Mucosa of descending colon (tissue), 3 donors: Measurements from ENCODE around the gene MBNL2. TPM values are rescaled to one million over a fixed set of nuclear protein-coding genes. Genes with fewer than 3 reads are reported as not detected.

ENCODE experiments used
- ATAC-seq: fragments of 200-7000 bp; cut with Tn5 transposase; one replicate; pipeline ENCODE4 v1.9.1; 2020; ENCODE audit warnings: mild to moderate bottlenecking, moderate library complexity
- DNase-seq, 3 donors: peaks; one replicate each; pipeline ENCODE4 v3.0.0-alpha.2; 2020
- H3K36me3 ChIP-seq: fragments of 200-600 bp; one replicate; pipeline ENCODE4 v1.8.0; 2021; ENCODE audit warnings: low read depth, mild to moderate bottlenecking
- H3K4me1 ChIP-seq: fragments of 200-600 bp; one replicate; pipeline ENCODE4 v1.8.0; 2021; ENCODE audit warnings: low read depth, mild to moderate bottlenecking
- H3K4me3 ChIP-seq: fragments of 200-600 bp; one replicate; pipeline ENCODE4 v1.8.0; 2021; ENCODE audit warnings: mild to moderate bottlenecking
- H3K9me3 ChIP-seq: fragments of 200-600 bp; one replicate; pipeline ENCODE4 v1.8.0; 2021; ENCODE audit warnings: mild to moderate bottlenecking
- intact Hi-C, 2 donors: fragments of 100-400 bp; cut with DNase I in 1 of 2; cut with micrococcal nuclease in 1 of 2; formaldehyde crosslinking; loops; one replicate each; pipeline versions ENCODE4 v1.11.0 to v1.11.1; 2022; cut with DNase I, micrococcal nuclease
- total RNA-seq, 3 donors: library from RNA; stranded (reverse); fragmentation: NEBNext Ultra II Directional in 2 of 3; extraction: Animal tissue kit (Norgen Biotek cat#: 25700) in 2 of 3; gene quantifications; one replicate each; pipeline versions ENCODE4 v1.2.1 to v1.2.4, GENCODE V29; 2021 to 2023
- TF ChIP-seq, protein P1 (sequence below): fragments of 200-600 bp; IDR thresholded peaks from one replicate; pipeline ENCODE4 v1.8.0; 2022; ENCODE audit warnings: antibody characterized with exemption, mild to moderate bottlenecking
- donor health status: DM: no; HTN: no; CAD: no; lungs with moderate emphysema.
- donor health status: DM: no; HTN: no; CAD: no.
- donor health status: DM: no; HTN: yes; CAD: no.

The MBNL2 gene
- total RNA-seq, 3 donors from 2014 or later = 41.0 to 75.1 (median 47.2) TPM

DNA sequence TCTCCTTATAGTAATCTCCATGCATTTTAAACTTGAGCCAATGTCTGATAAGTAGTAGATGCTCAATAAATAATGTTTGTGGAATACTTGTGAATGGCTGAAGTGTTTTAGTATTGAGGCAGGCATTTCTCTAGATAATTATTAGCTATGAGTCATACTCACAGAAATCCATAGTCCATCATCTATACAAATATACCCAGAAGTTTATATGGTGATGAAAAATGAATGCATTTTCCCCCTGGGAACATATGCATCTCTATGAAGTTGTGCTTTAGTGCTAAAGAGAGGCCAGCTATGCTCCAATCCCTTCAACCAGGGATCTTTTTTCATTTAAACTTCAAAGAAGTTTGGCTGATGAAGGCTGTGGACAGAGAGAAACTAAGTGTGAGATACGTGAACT is 17.2 kb downstream of the MBNL2 start:
- DNase-seq = no peak
- Histone ChIP-seq H3K4me1 (peaks cover 66% of the 10 kb centered on the region), H3K36me3 (no peaks in the 10 kb centered on the region), H3K9me3 (no peaks in the 10 kb centered on the region), H3K4me3 (no peak overlapping the region)
- intact Hi-C loops = no loop called here
- TF ChIP-seq, protein P1, sequence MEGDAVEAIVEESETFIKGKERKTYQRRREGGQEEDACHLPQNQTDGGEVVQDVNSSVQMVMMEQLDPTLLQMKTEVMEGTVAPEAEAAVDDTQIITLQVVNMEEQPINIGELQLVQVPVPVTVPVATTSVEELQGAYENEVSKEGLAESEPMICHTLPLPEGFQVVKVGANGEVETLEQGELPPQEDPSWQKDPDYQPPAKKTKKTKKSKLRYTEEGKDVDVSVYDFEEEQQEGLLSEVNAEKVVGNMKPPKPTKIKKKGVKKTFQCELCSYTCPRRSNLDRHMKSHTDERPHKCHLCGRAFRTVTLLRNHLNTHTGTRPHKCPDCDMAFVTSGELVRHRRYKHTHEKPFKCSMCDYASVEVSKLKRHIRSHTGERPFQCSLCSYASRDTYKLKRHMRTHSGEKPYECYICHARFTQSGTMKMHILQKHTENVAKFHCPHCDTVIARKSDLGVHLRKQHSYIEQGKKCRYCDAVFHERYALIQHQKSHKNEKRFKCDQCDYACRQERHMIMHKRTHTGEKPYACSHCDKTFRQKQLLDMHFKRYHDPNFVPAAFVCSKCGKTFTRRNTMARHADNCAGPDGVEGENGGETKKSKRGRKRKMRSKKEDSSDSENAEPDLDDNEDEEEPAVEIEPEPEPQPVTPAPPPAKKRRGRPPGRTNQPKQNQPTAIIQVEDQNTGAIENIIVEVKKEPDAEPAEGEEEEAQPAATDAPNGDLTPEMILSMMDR = no peak
- no peak for ATAC-seq

DNA sequence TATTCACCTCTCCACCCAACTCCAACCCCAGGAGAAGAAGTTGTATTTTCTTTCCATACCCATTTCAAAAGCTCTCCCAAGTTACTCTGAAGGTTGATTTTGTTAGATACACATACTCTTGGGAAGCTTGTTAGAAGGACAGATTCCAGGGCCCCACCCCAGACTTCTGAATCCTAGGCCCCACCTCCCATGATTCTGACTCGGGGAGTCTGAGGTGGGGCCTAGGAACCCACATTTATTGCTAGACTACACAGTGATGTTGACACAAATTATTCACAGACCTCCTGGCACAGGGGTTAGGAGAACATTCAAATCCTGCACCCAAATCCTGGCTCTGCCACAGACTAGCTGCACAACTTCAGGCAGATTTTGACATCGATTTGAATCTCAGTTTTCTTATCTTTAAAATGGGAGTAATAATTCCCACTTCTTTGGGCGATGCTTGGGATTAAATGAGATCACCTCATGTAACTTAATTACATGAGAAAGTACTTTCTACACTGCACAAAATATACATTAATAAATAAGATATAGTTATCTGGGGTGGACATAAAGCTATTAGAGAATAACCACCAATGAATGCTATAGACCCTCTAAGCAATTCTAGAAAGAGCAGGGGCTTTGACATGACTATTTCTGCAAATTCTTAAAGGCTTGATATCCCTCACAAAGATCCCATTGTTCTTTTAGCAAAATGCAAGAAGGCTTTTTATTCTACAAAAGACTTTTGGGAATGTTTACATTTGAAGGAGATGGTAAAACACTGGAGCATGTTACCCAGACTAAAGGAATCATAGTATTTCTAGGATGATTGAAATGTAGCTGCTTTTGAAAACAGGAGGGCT is 18.0 kb downstream of the MBNL2 start:
- H3K9me3 ChIP-seq = no peaks in the 10 kb centered on the region
- no peaks in the 10 kb centered on the region for H3K36me3 ChIP-seq
- DNase-seq (peak in 1 of 3 donors; percentile 39), ATAC-seq (peak; percentile 62)
- intact Hi-C loops = no loop called here
- H3K4me3 ChIP-seq = no peak overlapping the region
- TF ChIP-seq, protein P1 = no peak
- peaks cover 59% of the 10 kb centered on the region for H3K4me1 ChIP-seq

DNA sequence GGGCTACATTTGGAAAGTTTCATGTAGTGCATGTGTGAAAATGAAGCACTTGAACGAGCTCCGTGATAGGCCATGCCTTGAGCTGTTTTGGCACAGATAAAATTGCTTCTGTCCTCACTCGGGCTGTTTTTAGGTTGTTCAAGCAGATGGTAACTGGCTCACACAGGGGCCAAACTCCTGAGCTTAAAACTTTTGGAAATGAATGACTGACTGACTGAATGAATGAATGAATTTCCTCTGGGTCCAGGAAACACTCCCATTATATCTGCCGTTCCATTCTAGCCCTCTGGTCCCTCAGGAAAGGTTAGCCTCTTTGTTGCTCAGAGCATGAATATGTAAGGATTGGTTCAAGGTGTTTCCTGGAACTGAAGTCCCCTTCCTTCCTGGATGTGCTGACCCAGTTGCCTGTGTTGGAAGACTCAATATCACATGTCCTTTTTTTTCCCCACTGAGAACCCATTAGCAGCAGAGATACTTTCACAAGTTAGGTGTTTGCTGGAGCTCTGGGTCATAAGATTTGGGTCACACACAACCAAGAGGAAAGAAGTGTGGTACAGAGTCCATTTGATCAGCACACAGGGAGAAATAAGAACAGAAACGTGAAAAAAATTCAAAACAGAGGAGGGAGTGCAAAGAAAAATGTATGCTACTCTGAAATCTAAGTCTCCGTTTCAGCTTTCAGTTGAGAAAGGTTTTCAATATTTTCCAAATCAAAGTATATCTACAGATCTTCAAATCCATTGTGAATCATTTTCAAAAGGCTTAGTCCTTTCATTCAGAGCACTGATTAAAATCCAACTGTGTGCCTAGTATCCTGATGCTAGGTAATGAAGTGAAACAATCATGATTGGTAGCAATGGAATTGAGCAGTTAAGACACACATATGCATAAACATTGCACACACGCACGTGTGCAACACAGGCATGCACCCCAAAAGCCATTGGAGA is 18.9 kb downstream of the MBNL2 start:
- peaks cover 54% of the 10 kb centered on the region for H3K4me1 ChIP-seq

DNA sequence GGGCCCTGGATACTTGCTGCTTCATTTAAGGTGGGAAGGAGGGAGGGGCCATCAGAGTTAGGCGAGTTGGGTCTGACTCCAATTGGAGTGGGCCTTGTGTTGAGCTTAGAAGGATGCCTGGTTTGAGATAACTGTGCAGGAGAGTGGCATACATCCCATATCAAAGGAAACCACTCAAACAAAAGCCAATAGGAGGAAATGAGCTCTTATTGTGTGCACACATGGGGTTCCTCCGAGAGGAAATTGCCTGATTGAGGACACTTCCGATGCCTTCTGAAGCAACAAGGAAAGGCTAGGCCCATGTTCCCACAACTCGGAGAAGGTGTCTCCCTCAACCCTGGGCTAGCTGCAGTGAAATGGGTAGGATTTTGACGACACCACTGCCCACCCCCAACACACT is 19.6 kb downstream of the MBNL2 start:
- DNase-seq (no peak), ATAC-seq (no peak)
- intact Hi-C loops = no loop called here
- Histone ChIP-seq H3K4me3 (no peak overlapping the region), H3K36me3 (no peaks in the 10 kb centered on the region), H3K9me3 (no peaks in the 10 kb centered on the region), H3K4me1 (peaks cover 47% of the 10 kb centered on the region)
- TF ChIP-seq, protein P1 = no peak

More for the DNA sequence above, 18.9 kb downstream of the MBNL2 start:
- ATAC-seq = no peak
- Histone ChIP-seq H3K4me3 (no peak overlapping the region), H3K36me3 (no peaks in the 10 kb centered on the region), H3K9me3 (no peaks in the 10 kb centered on the region)
- TF ChIP-seq, protein P1 = no peak
- no peak for DNase-seq
- intact Hi-C loops = no loop called here

DNA sequence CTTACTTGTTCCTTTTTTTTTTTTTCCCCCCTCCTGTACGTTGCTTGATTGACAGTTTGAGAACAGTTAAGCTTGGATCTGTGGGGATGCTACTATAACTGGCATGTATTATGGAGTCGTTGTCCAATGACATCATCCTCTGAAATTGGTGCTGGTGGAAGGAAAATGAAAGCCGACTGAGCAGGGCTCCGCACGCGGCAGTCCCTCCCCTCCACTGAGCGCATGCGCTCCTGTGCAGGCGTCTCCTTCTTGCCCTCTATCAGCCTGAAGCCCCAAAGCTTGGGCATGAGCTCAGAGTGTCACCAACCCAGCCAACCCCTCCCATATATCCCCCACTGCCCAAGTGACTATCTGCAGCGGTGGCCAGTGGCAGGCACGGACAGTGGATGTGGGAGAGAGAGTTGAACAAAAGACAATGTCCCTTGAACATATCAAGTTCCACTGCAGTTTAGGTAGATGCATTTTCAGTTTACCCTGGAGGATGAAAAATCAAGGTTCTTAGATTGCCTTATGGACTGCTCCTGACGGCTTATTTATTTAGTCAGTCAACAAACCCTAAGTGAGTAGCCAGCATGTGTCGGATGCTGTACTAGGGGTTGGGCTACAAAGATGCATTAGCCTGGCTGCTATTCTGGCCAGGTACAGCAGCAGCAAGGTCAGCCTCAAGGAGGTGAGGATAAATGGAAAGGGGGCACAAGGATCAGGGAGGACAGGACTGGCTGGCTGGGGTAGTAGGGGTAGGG is 20.8 kb downstream of the MBNL2 start:
- peaks cover 36% of the 10 kb centered on the region for H3K4me1 ChIP-seq
- TF ChIP-seq, protein P1 = no peak
- DNase-seq = peak in 1 of 3 donors; percentile 47
- peak; percentile 15 for ATAC-seq
- intact Hi-C loops = no loop called here
- H3K4me3 ChIP-seq = no peak overlapping the region
- H3K9me3 ChIP-seq = no peaks in the 10 kb centered on the region
- H3K36me3 ChIP-seq = no peaks in the 10 kb centered on the region
